Right lobe of liver (tissue), 4 donors: ENCODE measurements around the gene PSMF1.

ENCODE experiments used
- CTCF ChIP-seq, 4 donors: fragments of 200-600 bp in 3 of 4; fragments of 450-650 bp in 1 of 4; IDR thresholded peaks; one replicate each; pipeline versions ENCODE4 v1.5.1 to v1.8.0; 2016 to 2022; ENCODE audit warnings: antibody characterized with exemption in 4 of 4, mild to moderate bottlenecking in 2 of 4
- POLR2A ChIP-seq: fragments of 450-650 bp; IDR thresholded peaks from one replicate; pipeline ENCODE4 v1.6.1; 2017; ENCODE audit warnings: antibody characterized with exemption, mild to moderate bottlenecking
- donor health status: DM: no; HTN: no; CAD: no.
- donor health status: DM: no; HTN: no; CAD: no.
- donor health status: DM: no; HTN: yes; CAD: no.

- TF ChIP-seq CTCF (IDR thresholded peaks at IDR 0.05) (no peak), POLR2A (no peak)
Observed at GRCh38 chr20:1205802-1206201, 87.4 kb downstream of the PSMF1 start.
